Measurements from ENCODE around the gene GATA2.

GRCh38 chr3:128504533-128504915 lies 11.5 kb upstream of the GATA2 start:
- TF ChIP-seq EP300 (IDR thresholded peaks at IDR 0.05; ENCODE audit: borderline replicate concordance) (no peak), CEBPB (IDR thresholded peaks at IDR 0.05) (no peak), MAX (IDR thresholded peaks at IDR 0.05) (no peak), RAD21 (IDR thresholded peaks at IDR 0.05; ENCODE audit: low read depth) (no peak), TEAD4 (IDR thresholded peaks at IDR 0.05) (no peak), CREB1 (IDR thresholded peaks at IDR 0.05; ENCODE audit: low read depth) (no peak), YY1 (IDR thresholded peaks at IDR 0.05; ENCODE audit: low read depth) (no peak), ZBTB7A (IDR thresholded peaks at IDR 0.05; ENCODE audit: low read depth) (no peak), NFIC (IDR thresholded peaks at IDR 0.05) (no peak), TAF1 (IDR thresholded peaks at IDR 0.05; ENCODE audit: low read depth) (no peak), FOXM1 (IDR thresholded peaks at IDR 0.05; ENCODE audit: borderline replicate concordance, low read depth) (no peak), EGR1 (IDR thresholded peaks at IDR 0.05) (no peak)
- TF ChIP-seq, protein P1, sequence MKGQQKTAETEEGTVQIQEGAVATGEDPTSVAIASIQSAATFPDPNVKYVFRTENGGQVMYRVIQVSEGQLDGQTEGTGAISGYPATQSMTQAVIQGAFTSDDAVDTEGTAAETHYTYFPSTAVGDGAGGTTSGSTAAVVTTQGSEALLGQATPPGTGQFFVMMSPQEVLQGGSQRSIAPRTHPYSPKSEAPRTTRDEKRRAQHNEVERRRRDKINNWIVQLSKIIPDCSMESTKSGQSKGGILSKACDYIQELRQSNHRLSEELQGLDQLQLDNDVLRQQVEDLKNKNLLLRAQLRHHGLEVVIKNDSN (IDR thresholded peaks at IDR 0.05): no peak
- TF ChIP-seq, protein P2, sequence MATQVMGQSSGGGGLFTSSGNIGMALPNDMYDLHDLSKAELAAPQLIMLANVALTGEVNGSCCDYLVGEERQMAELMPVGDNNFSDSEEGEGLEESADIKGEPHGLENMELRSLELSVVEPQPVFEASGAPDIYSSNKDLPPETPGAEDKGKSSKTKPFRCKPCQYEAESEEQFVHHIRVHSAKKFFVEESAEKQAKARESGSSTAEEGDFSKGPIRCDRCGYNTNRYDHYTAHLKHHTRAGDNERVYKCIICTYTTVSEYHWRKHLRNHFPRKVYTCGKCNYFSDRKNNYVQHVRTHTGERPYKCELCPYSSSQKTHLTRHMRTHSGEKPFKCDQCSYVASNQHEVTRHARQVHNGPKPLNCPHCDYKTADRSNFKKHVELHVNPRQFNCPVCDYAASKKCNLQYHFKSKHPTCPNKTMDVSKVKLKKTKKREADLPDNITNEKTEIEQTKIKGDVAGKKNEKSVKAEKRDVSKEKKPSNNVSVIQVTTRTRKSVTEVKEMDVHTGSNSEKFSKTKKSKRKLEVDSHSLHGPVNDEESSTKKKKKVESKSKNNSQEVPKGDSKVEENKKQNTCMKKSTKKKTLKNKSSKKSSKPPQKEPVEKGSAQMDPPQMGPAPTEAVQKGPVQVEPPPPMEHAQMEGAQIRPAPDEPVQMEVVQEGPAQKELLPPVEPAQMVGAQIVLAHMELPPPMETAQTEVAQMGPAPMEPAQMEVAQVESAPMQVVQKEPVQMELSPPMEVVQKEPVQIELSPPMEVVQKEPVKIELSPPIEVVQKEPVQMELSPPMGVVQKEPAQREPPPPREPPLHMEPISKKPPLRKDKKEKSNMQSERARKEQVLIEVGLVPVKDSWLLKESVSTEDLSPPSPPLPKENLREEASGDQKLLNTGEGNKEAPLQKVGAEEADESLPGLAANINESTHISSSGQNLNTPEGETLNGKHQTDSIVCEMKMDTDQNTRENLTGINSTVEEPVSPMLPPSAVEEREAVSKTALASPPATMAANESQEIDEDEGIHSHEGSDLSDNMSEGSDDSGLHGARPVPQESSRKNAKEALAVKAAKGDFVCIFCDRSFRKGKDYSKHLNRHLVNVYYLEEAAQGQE (IDR thresholded peaks at IDR 0.05; ENCODE audit: low read depth): no peak
